ENCODE measurements around the gene ABLIM1.
A peak's percentile ranks its signal among the peaks of the same experiment; 100 is the strongest.

Gene ABLIM1

DNA sequence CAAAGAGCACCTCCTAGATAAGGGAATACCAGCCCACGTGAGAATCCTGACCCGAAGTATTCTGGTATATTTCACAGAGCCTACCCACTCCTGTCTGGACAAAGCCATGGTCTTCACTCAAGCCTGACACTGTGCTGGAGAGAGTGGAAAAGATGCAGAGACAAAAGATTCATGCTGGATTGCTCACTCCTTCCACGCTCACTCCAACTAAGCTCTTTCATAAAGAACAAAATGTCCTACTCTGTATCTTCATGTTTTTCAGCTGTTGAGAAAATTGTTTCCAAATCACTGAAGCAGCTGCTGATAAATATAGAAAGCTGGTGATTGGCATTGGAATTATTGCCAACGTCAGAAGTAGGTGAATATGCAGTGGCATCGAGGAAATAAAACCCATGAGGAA is 106.0 kb downstream of the ABLIM1 start:
- Histone ChIP-seq H3K9me3 (no peaks in the 10 kb centered on the region), H3K4me1 (peaks cover 0 to 17% (median 12%) of the 10 kb centered on the region in 4 donors), H3K4me3 (no peak overlapping the region), H3K36me3 (no peaks in the 10 kb centered on the region), H3K27me3 (no peaks in the 10 kb centered on the region), H3K27ac (peak overlapping the region in 1 of 2 donors; percentile 7)
- intact Hi-C loops (cut with DNase I; ENCODE audit: low total_unique reads): loop anchor here (5.0 kb wide), 2 partner anchors 145 to 230 kb away; no protein-coding TSS in a partner anchor
- TF ChIP-seq, protein P1, sequence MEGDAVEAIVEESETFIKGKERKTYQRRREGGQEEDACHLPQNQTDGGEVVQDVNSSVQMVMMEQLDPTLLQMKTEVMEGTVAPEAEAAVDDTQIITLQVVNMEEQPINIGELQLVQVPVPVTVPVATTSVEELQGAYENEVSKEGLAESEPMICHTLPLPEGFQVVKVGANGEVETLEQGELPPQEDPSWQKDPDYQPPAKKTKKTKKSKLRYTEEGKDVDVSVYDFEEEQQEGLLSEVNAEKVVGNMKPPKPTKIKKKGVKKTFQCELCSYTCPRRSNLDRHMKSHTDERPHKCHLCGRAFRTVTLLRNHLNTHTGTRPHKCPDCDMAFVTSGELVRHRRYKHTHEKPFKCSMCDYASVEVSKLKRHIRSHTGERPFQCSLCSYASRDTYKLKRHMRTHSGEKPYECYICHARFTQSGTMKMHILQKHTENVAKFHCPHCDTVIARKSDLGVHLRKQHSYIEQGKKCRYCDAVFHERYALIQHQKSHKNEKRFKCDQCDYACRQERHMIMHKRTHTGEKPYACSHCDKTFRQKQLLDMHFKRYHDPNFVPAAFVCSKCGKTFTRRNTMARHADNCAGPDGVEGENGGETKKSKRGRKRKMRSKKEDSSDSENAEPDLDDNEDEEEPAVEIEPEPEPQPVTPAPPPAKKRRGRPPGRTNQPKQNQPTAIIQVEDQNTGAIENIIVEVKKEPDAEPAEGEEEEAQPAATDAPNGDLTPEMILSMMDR (IDR thresholded peaks at IDR 0.05): no peak
- DNase-seq: no peak

DNA sequence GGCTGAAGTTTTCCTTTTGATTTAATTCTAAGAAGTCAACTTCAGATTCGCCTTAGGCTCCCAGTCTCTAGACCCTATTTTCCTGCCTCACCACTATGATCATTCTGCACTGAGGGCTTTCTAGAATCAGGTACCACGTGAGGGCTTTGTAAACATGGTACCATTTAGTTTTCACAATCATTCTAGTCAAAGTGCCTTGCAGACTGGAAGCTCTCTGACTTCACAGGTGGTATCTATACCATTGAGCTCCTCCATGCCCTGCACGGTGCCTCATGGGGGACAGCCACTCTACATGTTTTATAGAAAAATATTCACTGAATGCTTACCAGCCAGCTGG is 106.5 kb downstream of the ABLIM1 start:
- peaks cover 0 to 17% (median 12%) of the 10 kb centered on the region in 4 donors for H3K4me1 ChIP-seq
- TF ChIP-seq, protein P1 (IDR thresholded peaks at IDR 0.05): no peak
- DNase-seq: no peak
- peak overlapping the region in 1 of 2 donors; percentile 7 for H3K27ac ChIP-seq
- H3K36me3 ChIP-seq: no peaks in the 10 kb centered on the region
- intact Hi-C loops (cut with DNase I; ENCODE audit: low total_unique reads): loop anchor here (5.0 kb wide), 2 partner anchors 146 to 231 kb away; no protein-coding TSS in a partner anchor
- no peaks in the 10 kb centered on the region for H3K9me3 ChIP-seq
- H3K4me3 ChIP-seq: no peak overlapping the region
- H3K27me3 ChIP-seq: no peaks in the 10 kb centered on the region

DNA sequence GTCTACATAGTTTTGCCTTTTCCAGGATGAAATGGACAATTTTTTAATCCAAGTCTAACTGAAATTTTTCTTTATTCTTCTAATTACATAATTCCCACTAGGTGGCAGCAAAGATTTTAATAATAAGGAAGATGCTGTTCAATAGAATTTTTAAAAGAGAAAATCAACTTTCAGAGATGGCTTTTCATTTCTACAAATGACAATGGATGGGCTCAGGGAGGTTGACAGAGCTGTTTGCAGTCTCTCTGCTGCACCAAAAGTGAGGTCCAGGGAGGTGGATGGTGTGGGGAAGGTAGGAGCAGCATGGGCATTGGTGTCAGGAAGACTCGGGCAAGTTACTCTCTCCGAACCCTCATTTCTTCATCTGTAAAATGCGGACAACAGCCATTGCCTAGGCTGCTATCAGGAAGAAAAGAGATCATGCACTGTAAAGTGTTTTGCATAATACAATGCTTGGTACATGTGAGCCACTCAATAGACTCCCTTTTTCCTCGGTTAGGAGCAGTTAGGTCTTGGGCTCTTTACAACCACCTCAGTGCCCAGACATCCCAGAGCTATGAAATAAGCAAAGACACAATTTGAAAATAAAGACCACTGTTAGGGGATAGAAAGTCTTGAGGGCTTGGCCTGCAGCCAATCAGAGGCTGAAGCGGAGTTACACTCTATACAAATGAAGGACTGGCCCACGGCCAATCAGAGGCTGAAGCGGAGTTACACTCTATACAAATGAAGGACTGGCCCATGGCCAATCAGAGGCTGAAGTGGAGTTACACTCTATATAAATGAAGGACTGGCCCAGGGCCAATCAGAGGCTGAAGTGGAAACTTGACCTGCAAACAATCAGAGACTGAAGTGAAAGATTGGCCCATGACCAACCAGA is 107.1 kb downstream of the ABLIM1 start:
- Histone ChIP-seq H3K4me3 (no peak overlapping the region), H3K27me3 (no peaks in the 10 kb centered on the region), H3K4me1 (peaks cover 0 to 17% (median 12%) of the 10 kb centered on the region in 4 donors), H3K27ac (peak overlapping the region in 1 of 2 donors; percentile 7), H3K9me3 (no peaks in the 10 kb centered on the region), H3K36me3 (no peaks in the 10 kb centered on the region)
- DNase-seq: peak in 1 of 2 donors; percentile 62
- intact Hi-C loops (cut with DNase I; ENCODE audit: low total_unique reads): loop anchor here (5.0 kb wide), 2 partner anchors 146 to 231 kb away; no protein-coding TSS in a partner anchor
- TF ChIP-seq, protein P1 (IDR thresholded peaks at IDR 0.05): peak; percentile 43 to 77

DNA sequence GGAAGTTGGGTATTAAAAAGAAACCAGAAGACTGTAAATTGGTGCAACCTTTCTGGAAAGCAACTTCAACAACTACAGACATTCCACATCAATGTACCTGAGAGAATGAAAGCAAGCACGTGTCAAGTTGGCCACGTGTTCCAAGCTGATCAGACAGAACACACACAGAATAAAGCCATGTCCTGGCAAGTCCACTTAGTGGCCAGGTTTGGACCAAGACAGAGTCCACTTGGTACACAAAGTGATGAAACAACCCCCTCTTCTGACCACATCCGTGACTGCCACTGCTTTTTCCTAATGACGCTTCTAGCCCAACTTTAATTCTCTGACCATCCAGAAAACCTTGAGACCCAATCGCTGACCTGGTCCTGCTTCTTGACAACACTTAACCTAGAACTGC is 109.4 kb downstream of the ABLIM1 start:
- DNase-seq: no peak
- Histone ChIP-seq H3K27ac (no peak overlapping the region), H3K4me3 (no peak overlapping the region), H3K36me3 (peaks cover 0 to 7% (median 0%) of the 10 kb centered on the region in 3 donors), H3K27me3 (no peaks in the 10 kb centered on the region), H3K9me3 (no peaks in the 10 kb centered on the region), H3K4me1 (peaks cover 0 to 17% (median 14%) of the 10 kb centered on the region in 4 donors)
- intact Hi-C loops (cut with DNase I; ENCODE audit: low total_unique reads): no loop called here
- TF ChIP-seq, protein P1 (IDR thresholded peaks at IDR 0.05): peak; percentile 32 to 37

DNA sequence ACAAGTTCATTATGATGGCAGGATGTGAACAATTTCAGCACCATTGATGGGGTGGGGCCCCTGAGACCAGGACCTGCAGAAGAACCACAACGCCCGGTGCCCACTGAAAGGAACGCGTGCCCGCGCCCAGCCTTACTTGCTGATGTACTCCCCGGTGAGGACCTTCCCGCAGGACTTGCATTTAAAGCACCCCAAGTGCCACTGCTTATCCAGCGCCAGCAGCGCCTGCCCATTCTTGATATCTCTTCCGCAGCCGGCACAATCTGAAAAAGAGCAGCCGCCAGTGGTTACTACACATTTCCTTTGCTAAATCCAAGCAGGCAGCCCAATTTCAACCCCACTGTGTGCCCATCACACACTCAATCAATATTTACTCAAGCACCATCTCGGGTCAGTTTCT is 110.6 kb downstream of the ABLIM1 start:
- intact Hi-C loops (cut with DNase I; ENCODE audit: low total_unique reads): no loop called here
- peaks cover 0 to 17% (median 14%) of the 10 kb centered on the region in 4 donors for H3K4me1 ChIP-seq
- DNase-seq: no peak
- peaks cover 0 to 7% (median 0%) of the 10 kb centered on the region in 3 donors for H3K36me3 ChIP-seq
- H3K27me3 ChIP-seq: no peaks in the 10 kb centered on the region
- TF ChIP-seq, protein P1 (IDR thresholded peaks at IDR 0.05): no peak
- no peaks in the 10 kb centered on the region for H3K9me3 ChIP-seq
- H3K4me3 ChIP-seq: no peak overlapping the region
- no peak overlapping the region for H3K27ac ChIP-seq

Data from tibial artery (tissue), 4 donors.